Endothelial cell of umbilical vein (primary cell): Measurements from ENCODE around the gene TJP1. TPM values are rescaled to one million over a fixed set of nuclear protein-coding genes. Genes with fewer than 3 reads are reported as not detected.

Experiments used
- BruUV-seq: library from RNA; stranded (reverse); fragments of 400-500 nt; replicated peaks from 2 replicates; lab custom pipeline; 2021; lab: Mats Ljungman, UMichigan
- CTCF ChIA-PET: fragments of 300-600, 350-600 bp; sonication (Branson Sonifier 250); formaldehyde crosslinking; loops from one replicate; lab custom pipeline; 2021; ENCODE audit warnings: antibody characterized with exemption, inconsistent platforms; lab: Charles Lee
- POLR2A ChIA-PET: fragments of 300-600, 350-600 bp; sonication (Branson Sonifier 250); formaldehyde crosslinking; loops from one replicate; lab custom pipeline; 2021; ENCODE audit warnings: antibody characterized with exemption, inconsistent platforms; lab: Charles Lee
- DNase-seq: peaks from one replicate; pipeline ENCODE4 v3.0.0-alpha.2; 2011; ENCODE audit warnings: low read depth, low spot score
- FAIRE-seq: peaks from 2 replicates; lab custom pipeline; 2011; peaks lifted over from hg19 to GRCh38; lab: Jason Lieb, UNC
- H2AFZ ChIP-seq: 2 replicates; pipeline ENCODE4 v1.6.0; 2012; ENCODE audit warnings: low read depth, low read length, control low read depth, inconsistent platforms
- H3K27ac ChIP-seq: 2 replicates; pipeline ENCODE4 v1.5.1; 2011; ENCODE audit warnings: low read depth, mild to moderate bottlenecking, control low read depth, low read length, moderate library complexity; ENCODE audit not compliant: insufficient read depth
- H3K27me3 ChIP-seq, 2 experiments: 2 replicates each; pipeline versions ENCODE4 v1.6.0 to v1.6.1; 2011; ENCODE audit warnings: low read length in 2 of 2, mixed read lengths in 1 of 2; ENCODE audit not compliant: control insufficient read depth in 2 of 2, insufficient read depth in 2 of 2
- H3K36me3 ChIP-seq, 2 experiments: 2 replicates in 1 of 2; 3 replicates in 1 of 2; pipeline ENCODE4 v1.5.1; 2011; ENCODE audit warnings: low read length in 2 of 2, mild to moderate bottlenecking in 1 of 2, moderate library complexity in 1 of 2; ENCODE audit not compliant: control insufficient read depth in 2 of 2, insufficient read depth in 2 of 2; ENCODE audit errors: extremely low read depth in 1 of 2
- H3K4me1 ChIP-seq: 3 replicates; pipeline ENCODE4 v1.5.1; 2011; ENCODE audit warnings: mild to moderate bottlenecking, low read length; ENCODE audit not compliant: control insufficient read depth, insufficient read depth; ENCODE audit errors: extremely low read depth
- H3K4me2 ChIP-seq: 2 replicates; pipeline ENCODE4 v1.6.1; 2011; ENCODE audit warnings: low read length, control low read depth, mixed read lengths; ENCODE audit not compliant: insufficient read depth
- H3K4me3 ChIP-seq, 3 experiments: fragments of 200-600 bp in 1 of 3; sonication (generic), shearing (Covaris generic) in 1 of 3; replicated peaks in 1 of 3; 2 replicates each; pipeline ENCODE4 v1.5.1; 2011 to 2016; ENCODE audit warnings: control low read depth in 3 of 3, low read length in 3 of 3, mild to moderate bottlenecking in 2 of 3, inconsistent platforms in 1 of 3, low read depth in 1 of 3, moderate library complexity in 1 of 3; ENCODE audit not compliant: insufficient read depth in 1 of 3
- H3K79me2 ChIP-seq: 2 replicates; pipeline ENCODE4 v1.6.0; 2012; ENCODE audit warnings: low read length, inconsistent platforms; ENCODE audit not compliant: control insufficient read depth, insufficient read depth
- H3K9ac ChIP-seq: replicated peaks from 2 replicates; pipeline ENCODE3; 2011; ENCODE audit warnings: low read length, control low read depth; ENCODE audit not compliant: insufficient read depth; ENCODE audit errors: extremely low read depth
- H3K9me1 ChIP-seq: replicated peaks from 3 replicates; pipeline ENCODE4 v1.6.0; 2011; ENCODE audit warnings: mild to moderate bottlenecking, low read length; ENCODE audit not compliant: control insufficient read depth, insufficient read depth; ENCODE audit errors: extremely low read depth
- H3K9me3 ChIP-seq: replicated peaks from 2 replicates; pipeline ENCODE4 v1.5.1; 2012; ENCODE audit warnings: low read length, inconsistent platforms; ENCODE audit not compliant: control insufficient read depth, insufficient read depth
- H4K20me1 ChIP-seq: replicated peaks from 2 replicates; pipeline ENCODE3; 2011; ENCODE audit warnings: mild to moderate bottlenecking, low read length; ENCODE audit not compliant: control insufficient read depth, insufficient read depth; ENCODE audit errors: extremely low read depth
- EZH2 ChIP-seq: IDR thresholded peaks from 2 replicates; pipeline ENCODE4 v1.6.1; 2012; ENCODE audit warnings: borderline replicate concordance, low read depth, mild to moderate bottlenecking, moderate library complexity, low read length, inconsistent platforms; ENCODE audit not compliant: severe bottlenecking
- FOS ChIP-seq: IDR thresholded peaks from 2 replicates; pipeline ENCODE4 v1.6.1; 2011; ENCODE audit warnings: mild to moderate bottlenecking, low read length, moderate library complexity, borderline replicate concordance; ENCODE audit not compliant: insufficient read depth
- GATA2 ChIP-seq: IDR thresholded peaks from 2 replicates; pipeline ENCODE4 v1.7.0; 2011; ENCODE audit warnings: low read depth, mild to moderate bottlenecking, moderate library complexity, mixed read lengths, low read length; ENCODE audit not compliant: insufficient read length, insufficient read depth
- JUN ChIP-seq: IDR thresholded peaks from 2 replicates; pipeline ENCODE4 v1.6.1; 2011; ENCODE audit warnings: borderline replicate concordance, low read depth; ENCODE audit not compliant: insufficient read length, insufficient read depth
- MYC ChIP-seq: IDR thresholded peaks from one replicate; pipeline ENCODE4 v1.6.1; 2011; ENCODE audit warnings: mild to moderate bottlenecking, low read depth, low read length
- POLR2A ChIP-seq: IDR thresholded peaks from 2 replicates; pipeline ENCODE4 v1.6.1; 2012; ENCODE audit warnings: low read depth, mild to moderate bottlenecking, control low read depth, low read length
- POLR2AphosphoS5 ChIP-seq: IDR thresholded peaks from 2 replicates; pipeline ENCODE4 v1.6.1; 2012; ENCODE audit warnings: low read depth, mild to moderate bottlenecking, control low read depth, low read length, moderate library complexity; ENCODE audit not compliant: insufficient read depth
- dilution Hi-C: fragments of 300-500 bp; cut with MboI; formaldehyde crosslinking; loops from one replicate; pipeline ENCODE4 v1.15.0; 2019; ENCODE audit warnings: low sequenced_read_pairs; ENCODE audit not compliant: extremely low pct_ligation_motif_present
- intact Hi-C: fragments of 100-400 bp; cut with micrococcal nuclease; formaldehyde crosslinking; loops from one replicate; pipeline ENCODE4 v1.10.0; 2022
- polyA plus RNA-seq, 4 experiments: library from polyadenylated mRNA; depleted of rRNA in 3 of 4; stranded (reverse) in 3 of 4; unstranded in 1 of 4; fragments of >200 nt; gene quantifications; 2 replicates each; pipeline versions ENCODE4 v1.2.1 to v1.2.3, GENCODE V29; 2011 to 2012; ENCODE audit warnings: missing spikeins in 1 of 4
- total RNA-seq: library from RNA; stranded (reverse); gene quantifications from 2 replicates; pipeline ENCODE4 v1.2.3, GENCODE V29; 2021
- TF ChIP-seq, protein P1 (sequence below), 2 donors: IDR thresholded peaks; 1 replicate in 1 of 2; 2 replicates in 1 of 2; pipeline ENCODE4 v1.5.1; 2011; ENCODE audit warnings: low read length in 2 of 2, mild to moderate bottlenecking in 2 of 2, moderate library complexity in 2 of 2, control low read depth in 1 of 2, inconsistent platforms in 1 of 2, low read depth in 1 of 2; ENCODE audit not compliant: insufficient read depth in 1 of 2; ENCODE audit errors: extremely low read depth in 1 of 2
- TF ChIP-seq, protein P2 (sequence below): IDR thresholded peaks from 2 replicates; pipeline ENCODE4 v1.6.1; 2011; ENCODE audit not compliant: insufficient read depth, insufficient read length

The TJP1 gene
- total and polyA plus RNA-seq, 2 donors (not counting 3 experiments of a cell fraction or from before 2014, with no cell fraction given) = 45.6 to 128 TPM

DNA sequence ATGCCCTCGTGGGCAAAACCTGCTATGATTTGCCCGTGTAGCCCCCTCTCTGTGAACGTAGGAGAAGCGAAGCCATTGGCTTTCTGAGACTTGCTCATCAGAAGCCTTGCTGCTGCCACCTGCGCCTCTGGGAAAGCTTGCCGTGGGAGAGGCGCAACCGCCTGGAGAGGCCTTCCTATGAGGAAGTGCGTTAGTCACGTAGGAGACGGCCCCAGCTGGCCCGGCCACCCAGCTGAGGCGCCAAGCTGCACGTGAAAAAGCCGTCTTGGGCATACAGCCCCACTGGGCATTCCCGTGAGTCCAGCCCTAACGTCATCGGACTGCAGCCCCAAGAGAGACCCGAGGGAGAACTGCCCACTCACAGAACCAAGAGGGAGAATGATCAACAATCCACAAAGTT is 49.1 kb upstream of the TJP1 start:
- intact Hi-C loops = no loop called here
- Histone ChIP-seq H3K27ac (no peak overlapping the region), H3K4me2 (no peak overlapping the region), H3K36me3 (no peaks in the 10 kb centered on the region), H3K9me1 (no peaks in the 10 kb centered on the region), H3K9ac (no peak overlapping the region), H3K4me1 (no peaks in the 10 kb centered on the region), H2AFZ (no peak overlapping the region), H4K20me1 (no peaks in the 10 kb centered on the region), H3K4me3 (no peak overlapping the region), H3K79me2 (no peaks in the 10 kb centered on the region), H3K9me3 (no peaks in the 10 kb centered on the region), H3K27me3 (peaks cover 0 to 2% of the 10 kb centered on the region in 2 experiments)
- dilution Hi-C loops = no loop called here
- ChIA-PET POLR2A (no interaction called here), CTCF (interaction anchor here (1.3 to 2.2 kb wide), 5 partner anchors 8 to 123 kb away, joined by 5 to 7 read pairs (median 5); no protein-coding TSS in a partner anchor)
- BruUV-seq = no TSS peak
- TF ChIP-seq POLR2A (no peak), POLR2AphosphoS5 (no peak), MYC (no peak), GATA2 (no peak), JUN (no peak), FOS (no peak), EZH2 (no peak)
- TF ChIP-seq, protein P1, sequence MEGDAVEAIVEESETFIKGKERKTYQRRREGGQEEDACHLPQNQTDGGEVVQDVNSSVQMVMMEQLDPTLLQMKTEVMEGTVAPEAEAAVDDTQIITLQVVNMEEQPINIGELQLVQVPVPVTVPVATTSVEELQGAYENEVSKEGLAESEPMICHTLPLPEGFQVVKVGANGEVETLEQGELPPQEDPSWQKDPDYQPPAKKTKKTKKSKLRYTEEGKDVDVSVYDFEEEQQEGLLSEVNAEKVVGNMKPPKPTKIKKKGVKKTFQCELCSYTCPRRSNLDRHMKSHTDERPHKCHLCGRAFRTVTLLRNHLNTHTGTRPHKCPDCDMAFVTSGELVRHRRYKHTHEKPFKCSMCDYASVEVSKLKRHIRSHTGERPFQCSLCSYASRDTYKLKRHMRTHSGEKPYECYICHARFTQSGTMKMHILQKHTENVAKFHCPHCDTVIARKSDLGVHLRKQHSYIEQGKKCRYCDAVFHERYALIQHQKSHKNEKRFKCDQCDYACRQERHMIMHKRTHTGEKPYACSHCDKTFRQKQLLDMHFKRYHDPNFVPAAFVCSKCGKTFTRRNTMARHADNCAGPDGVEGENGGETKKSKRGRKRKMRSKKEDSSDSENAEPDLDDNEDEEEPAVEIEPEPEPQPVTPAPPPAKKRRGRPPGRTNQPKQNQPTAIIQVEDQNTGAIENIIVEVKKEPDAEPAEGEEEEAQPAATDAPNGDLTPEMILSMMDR (IDR thresholded peaks at IDR 0.05; ENCODE audit: extremely low read depth in 1 of 2, insufficient read depth in 1 of 2, low read depth in 1 of 2, low read length in 2 of 2) = no peak
- TF ChIP-seq, protein P2, sequence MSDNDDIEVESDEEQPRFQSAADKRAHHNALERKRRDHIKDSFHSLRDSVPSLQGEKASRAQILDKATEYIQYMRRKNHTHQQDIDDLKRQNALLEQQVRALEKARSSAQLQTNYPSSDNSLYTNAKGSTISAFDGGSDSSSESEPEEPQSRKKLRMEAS = no peak
- FAIRE-seq (no peak), DNase-seq (peak; percentile 28)
